ENCODE measurements around the gene DLK2. TPM values are rescaled to one million over a fixed set of nuclear protein-coding genes. Genes with fewer than 3 reads are reported as not detected.

Gene DLK2
- total RNA-seq, 1 donor from 2014 or later = 3.9 TPM

DNA sequence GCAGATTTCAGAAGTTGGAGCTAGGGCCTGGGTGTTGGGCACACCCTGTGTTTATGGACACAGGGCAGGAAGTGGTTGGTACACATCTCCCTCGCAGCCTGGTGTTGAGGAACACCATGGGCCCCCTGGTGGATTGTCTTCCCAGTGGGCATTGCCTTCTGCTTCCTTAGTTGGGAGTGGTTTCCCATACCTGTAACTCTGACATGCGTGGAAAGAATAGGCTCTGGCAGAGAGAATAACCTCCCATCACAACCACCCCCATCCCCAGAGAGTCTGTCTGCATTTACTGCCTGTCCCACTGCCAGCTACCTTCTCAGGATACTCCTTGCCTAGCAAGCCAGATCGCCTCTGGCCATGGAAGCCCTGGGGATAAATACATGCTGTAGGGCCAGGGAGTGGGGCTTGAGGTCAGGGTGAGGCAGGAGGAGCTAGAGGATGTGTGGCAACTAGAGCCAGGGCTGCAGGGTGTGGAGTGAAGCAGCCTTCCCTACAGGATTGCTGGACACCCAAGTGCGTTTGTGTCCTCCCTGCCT lies 40.1 kb upstream of the DLK2 start:
- DNase-seq (ENCODE audit: extremely low spot score in 2 of 2) = no peak
- TF ChIP-seq POLR2AphosphoS5 (IDR thresholded peaks at IDR 0.05; ENCODE audit: insufficient read depth in 1 of 2, low read depth in 1 of 2) = no peak
- TF ChIP-seq, protein P1, sequence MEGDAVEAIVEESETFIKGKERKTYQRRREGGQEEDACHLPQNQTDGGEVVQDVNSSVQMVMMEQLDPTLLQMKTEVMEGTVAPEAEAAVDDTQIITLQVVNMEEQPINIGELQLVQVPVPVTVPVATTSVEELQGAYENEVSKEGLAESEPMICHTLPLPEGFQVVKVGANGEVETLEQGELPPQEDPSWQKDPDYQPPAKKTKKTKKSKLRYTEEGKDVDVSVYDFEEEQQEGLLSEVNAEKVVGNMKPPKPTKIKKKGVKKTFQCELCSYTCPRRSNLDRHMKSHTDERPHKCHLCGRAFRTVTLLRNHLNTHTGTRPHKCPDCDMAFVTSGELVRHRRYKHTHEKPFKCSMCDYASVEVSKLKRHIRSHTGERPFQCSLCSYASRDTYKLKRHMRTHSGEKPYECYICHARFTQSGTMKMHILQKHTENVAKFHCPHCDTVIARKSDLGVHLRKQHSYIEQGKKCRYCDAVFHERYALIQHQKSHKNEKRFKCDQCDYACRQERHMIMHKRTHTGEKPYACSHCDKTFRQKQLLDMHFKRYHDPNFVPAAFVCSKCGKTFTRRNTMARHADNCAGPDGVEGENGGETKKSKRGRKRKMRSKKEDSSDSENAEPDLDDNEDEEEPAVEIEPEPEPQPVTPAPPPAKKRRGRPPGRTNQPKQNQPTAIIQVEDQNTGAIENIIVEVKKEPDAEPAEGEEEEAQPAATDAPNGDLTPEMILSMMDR (IDR thresholded peaks at IDR 0.05) = peak in 1 of 3 experiments; percentile 12
- Histone ChIP-seq H3K4me1 (peaks cover 52% of the 10 kb centered on the region), H3K4me3 (no peak overlapping the region), H3K9me3 (no peaks in the 10 kb centered on the region), H3K36me3 (peaks cover 0 to 26% of the 10 kb centered on the region in 2 donors), H3K27me3 (no peaks in the 10 kb centered on the region), H3K27ac (peak overlapping the region; percentile 21)
- intact Hi-C loops (cut with DNase I) = no loop called here

DNA sequence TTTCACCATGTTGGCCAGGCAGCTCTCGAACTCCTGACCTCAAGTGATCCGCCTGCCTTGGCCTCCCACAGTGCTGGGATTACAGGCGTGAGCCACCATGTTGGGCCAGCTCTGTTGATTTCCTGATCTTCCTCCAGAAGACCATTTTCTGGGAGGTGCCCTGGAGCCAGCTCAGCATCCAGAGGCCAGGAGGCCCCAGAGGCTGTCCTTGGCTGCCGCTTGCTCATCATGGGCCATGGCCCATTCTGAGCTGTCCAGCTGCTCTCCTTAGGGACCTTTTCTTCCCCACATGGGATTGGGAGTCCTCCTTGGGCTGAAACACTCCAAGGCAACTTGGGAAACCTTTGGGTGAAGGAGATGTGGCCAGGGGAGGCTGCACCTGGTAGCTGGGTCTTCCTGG lies 39.4 kb upstream of the DLK2 start:
- TF ChIP-seq, protein P1 (IDR thresholded peaks at IDR 0.05) = no peak
- no peak for TF ChIP-seq POLR2A (IDR thresholded peaks at IDR 0.05)
- TF ChIP-seq POLR2AphosphoS5 (IDR thresholded peaks at IDR 0.05; ENCODE audit: insufficient read depth in 1 of 2, low read depth in 1 of 2) = no peak
- H3K4me1 ChIP-seq = peaks cover 52% of the 10 kb centered on the region
- no peaks in the 10 kb centered on the region for H3K9me3 ChIP-seq
- intact Hi-C loops (cut with DNase I) = no loop called here
- H3K27me3 ChIP-seq = no peaks in the 10 kb centered on the region
- H3K36me3 ChIP-seq = peaks cover 0 to 20% of the 10 kb centered on the region in 2 donors
- H3K27ac ChIP-seq = no peak overlapping the region
- no peak for DNase-seq (ENCODE audit: extremely low spot score in 2 of 2)
- H3K4me3 ChIP-seq = no peak overlapping the region

DNA sequence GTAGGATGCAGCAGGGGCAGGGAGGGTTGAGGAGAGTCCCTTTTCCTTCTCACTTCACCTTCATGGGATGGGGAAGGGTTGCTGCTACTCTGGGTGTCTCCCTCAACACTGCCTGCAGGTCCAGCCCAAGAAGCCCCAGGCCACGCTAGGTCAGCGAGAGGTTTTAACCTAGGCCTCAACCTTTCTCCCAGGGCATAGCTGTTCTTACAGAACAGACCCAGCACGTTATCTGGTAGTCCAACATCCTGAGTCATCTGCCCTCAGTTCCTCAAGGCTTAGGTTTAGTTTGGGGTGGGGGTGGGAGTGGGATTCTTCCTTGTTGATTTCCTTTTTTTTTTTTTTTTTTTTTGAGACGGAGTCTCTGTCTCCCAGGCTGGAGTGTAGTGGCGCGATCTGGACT lies 39.0 kb upstream of the DLK2 start:
- no peak overlapping the region for H3K27ac ChIP-seq
- TF ChIP-seq, protein P1 (IDR thresholded peaks at IDR 0.05) = no peak
- TF ChIP-seq POLR2A (IDR thresholded peaks at IDR 0.05) = no peak
- no peak for TF ChIP-seq POLR2AphosphoS5 (IDR thresholded peaks at IDR 0.05; ENCODE audit: insufficient read depth in 1 of 2, low read depth in 1 of 2)
- no peak for DNase-seq (ENCODE audit: extremely low spot score in 2 of 2)
- H3K4me1 ChIP-seq = peaks cover 52% of the 10 kb centered on the region
- no peaks in the 10 kb centered on the region for H3K27me3 ChIP-seq
- H3K4me3 ChIP-seq = no peak overlapping the region
- H3K36me3 ChIP-seq = peaks cover 0 to 15% of the 10 kb centered on the region in 2 donors
- H3K9me3 ChIP-seq = no peaks in the 10 kb centered on the region
- intact Hi-C loops (cut with DNase I) = no loop called here

DNA sequence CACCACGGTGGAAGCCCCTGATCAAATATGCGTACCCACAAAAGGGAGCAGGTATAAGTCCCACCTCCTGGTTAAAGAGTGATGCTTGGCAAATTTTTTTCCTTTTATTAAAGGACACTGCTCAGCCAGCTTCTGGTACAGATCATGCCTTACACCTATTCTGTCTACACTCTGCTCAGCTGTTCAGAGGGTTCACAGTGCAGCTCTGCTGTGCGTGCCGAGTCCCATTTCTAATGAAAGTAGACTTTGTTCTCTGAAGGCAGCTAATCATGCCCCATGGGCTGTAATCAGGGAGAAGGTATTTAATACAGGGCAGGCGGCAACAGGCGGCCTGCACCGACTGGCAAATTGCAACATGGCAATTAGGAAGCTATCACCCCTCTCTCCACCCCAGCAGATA lies 38.5 kb upstream of the DLK2 start:
- no peak for DNase-seq (ENCODE audit: extremely low spot score in 2 of 2)
- peaks cover 52% of the 10 kb centered on the region for H3K4me1 ChIP-seq
- TF ChIP-seq, protein P1 (IDR thresholded peaks at IDR 0.05) = no peak
- TF ChIP-seq POLR2AphosphoS5 (IDR thresholded peaks at IDR 0.05; ENCODE audit: insufficient read depth in 1 of 2, low read depth in 1 of 2) (no peak), POLR2A (IDR thresholded peaks at IDR 0.05) (no peak)
- no peak overlapping the region for H3K4me3 ChIP-seq
- H3K36me3 ChIP-seq = peaks cover 0 to 10% of the 10 kb centered on the region in 2 donors
- intact Hi-C loops (cut with DNase I) = no loop called here
- no peaks in the 10 kb centered on the region for H3K9me3 ChIP-seq
- H3K27ac ChIP-seq = no peak overlapping the region
- no peaks in the 10 kb centered on the region for H3K27me3 ChIP-seq

DNA sequence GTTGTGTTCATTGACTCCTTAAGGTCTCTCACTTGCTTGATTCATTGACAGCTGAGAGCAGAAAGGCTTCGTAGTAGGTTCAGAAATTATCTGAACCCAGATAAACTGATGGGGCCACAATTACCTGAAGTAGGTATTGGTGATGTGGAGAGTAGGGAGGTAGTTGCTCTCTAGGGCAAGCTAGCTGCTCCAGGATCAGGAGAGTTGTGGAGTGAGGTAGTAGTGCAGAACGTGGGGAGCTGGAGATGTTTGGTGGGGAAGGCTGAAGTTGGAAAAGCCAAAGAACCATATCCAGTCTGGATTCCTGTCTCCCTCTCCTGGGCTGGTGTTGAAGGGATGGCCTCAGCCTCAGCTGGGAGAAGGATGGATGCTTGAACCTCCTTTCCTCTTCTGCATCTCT lies 37.9 kb upstream of the DLK2 start:
- no peak for DNase-seq (ENCODE audit: extremely low spot score in 2 of 2)
- Histone ChIP-seq H3K9me3 (no peaks in the 10 kb centered on the region), H3K27ac (no peak overlapping the region), H3K36me3 (peaks cover 0 to 4% of the 10 kb centered on the region in 2 donors), H3K4me1 (peaks cover 52% of the 10 kb centered on the region), H3K27me3 (no peaks in the 10 kb centered on the region), H3K4me3 (no peak overlapping the region)
- intact Hi-C loops (cut with DNase I) = no loop called here
- TF ChIP-seq POLR2AphosphoS5 (IDR thresholded peaks at IDR 0.05; ENCODE audit: insufficient read depth in 1 of 2, low read depth in 1 of 2) (no peak), POLR2A (IDR thresholded peaks at IDR 0.05) (no peak)
- TF ChIP-seq, protein P1 (IDR thresholded peaks at IDR 0.05) = no peak

Data from vagina (tissue), 2 donors.